ENCODE results near the gene BMF. TPM values are rescaled to one million over a fixed set of nuclear protein-coding genes. Genes with fewer than 3 reads are reported as not detected.

The BMF gene
- total and polyA plus RNA-seq, 2 of the 4 experiments (the other 2 are of a cell fraction): 2.4 to 2.9 TPM

DNA sequence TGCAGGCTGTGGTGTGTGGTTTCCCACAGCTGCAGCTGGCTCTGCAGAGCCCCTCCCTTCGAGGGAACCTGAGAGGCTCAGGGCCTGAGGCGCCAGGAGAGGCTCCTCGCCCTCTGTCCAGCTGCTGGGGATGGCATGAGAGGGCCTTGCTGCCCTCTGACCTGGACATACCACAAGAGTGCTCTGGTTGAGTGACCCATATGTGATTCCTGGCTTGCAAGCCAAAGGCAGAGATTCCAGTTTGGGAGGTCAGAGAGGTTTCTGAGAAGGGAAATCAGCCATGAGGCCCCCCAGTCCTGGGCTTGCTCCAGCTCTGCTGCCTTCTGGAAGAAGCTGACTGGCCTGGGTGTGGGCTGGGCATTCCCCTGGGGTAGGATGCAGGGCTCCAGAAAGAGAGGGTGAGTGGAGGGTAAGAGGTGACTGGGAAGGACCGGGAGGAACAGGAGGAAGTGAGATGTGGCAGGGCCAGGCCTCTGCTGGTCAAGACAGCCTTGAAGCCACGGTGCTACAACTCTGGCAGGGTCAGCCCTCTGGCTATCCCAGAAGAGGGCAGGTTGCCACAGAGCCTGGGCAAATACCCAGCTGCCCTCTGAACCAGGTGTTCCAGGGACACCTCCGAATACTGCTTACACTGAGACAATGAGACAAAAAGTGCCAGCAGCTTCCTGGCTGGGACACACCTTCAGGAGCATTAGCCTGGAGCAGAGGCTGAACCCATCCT, 53.7 kb downstream of the BMF start:
- no peaks in the 10 kb centered on the region for H3K9me3 ChIP-seq (ENCODE audit: control insufficient read depth, insufficient read depth, low read length)
- H3K79me1 ChIP-seq (ENCODE audit: low read depth in 1 of 2, low read length in 2 of 2): peaks cover 0 to 10% of the 10 kb centered on the region in 2 experiments; a peak in 1 of 4 replicates
- peak overlapping the region; percentile 56; the same call in 1 of the 2 replicates for H4K5ac ChIP-seq (ENCODE audit: low read depth, low read length)
- H3K14ac ChIP-seq (replicated peaks; ENCODE audit: low read depth, low read length): peak overlapping the region; percentile 76
- H3K23ac ChIP-seq (ENCODE audit: low read depth, low read length): peak overlapping the region; percentile 8; the same call in 1 of the 2 replicates
- WGBS, 2 experiments (ENCODE audit: extremely low coverage in 2 of 2, insufficient read length in 1 of 2): 75% methylated on average over 2 of the region's 6 CpGs; no CpG with 5 or more reads in 1 of the 2 experiments
- no TSS peak for BruUV-seq (replicated peaks)
- no peak overlapping the region for H3K27ac ChIP-seq (ENCODE audit: insufficient read depth, low read length)
- no peak overlapping the region for H3K56ac ChIP-seq (ENCODE audit: extremely low read depth, insufficient read depth, low read length)
- DNase-seq (peak; percentile 82), ATAC-seq (ENCODE audit: low read depth) (peak; percentile 74)
- no peaks in the 10 kb centered on the region for H3K27me3 ChIP-seq (ENCODE audit: control insufficient read depth, insufficient read depth, low read length)
- H3K4ac ChIP-seq (ENCODE audit: low read depth, low read length): peak overlapping the region; percentile 80
- peak overlapping the region; percentile 52 for H4K91ac ChIP-seq (ENCODE audit: insufficient read depth, low read depth, low read length)
- no peak overlapping the region for H3K9ac ChIP-seq (ENCODE audit: low read depth, low read length)
- H3K18ac ChIP-seq (ENCODE audit: low read depth, low read length): peak overlapping the region; percentile 54
- peak overlapping the region; percentile 35 for H2AFZ ChIP-seq (replicated peaks; ENCODE audit: low read length, poor library complexity)
- H2BK120ac ChIP-seq (ENCODE audit: low read depth, low read length): peak overlapping the region; percentile 58
- no peaks in the 10 kb centered on the region for H3K36me3 ChIP-seq (ENCODE audit: control insufficient read depth, insufficient read depth, low read length)
- in situ Hi-C loops (cut with MboI; ENCODE audit: low sequenced_read_pairs): no loop called here
- peaks cover 21% of the 10 kb centered on the region for H3K4me1 ChIP-seq (ENCODE audit: control insufficient read depth, insufficient read depth, low read length)
- H3K4me2 ChIP-seq (ENCODE audit: low read depth, low read length): no peak overlapping the region
- no peak overlapping the region; the same call in 2 of the 3 replicates for H2BK15ac ChIP-seq (ENCODE audit: low read depth, low read length)
- H2BK5ac ChIP-seq (ENCODE audit: low read depth, low read length, poor library complexity, severe bottlenecking): no peak overlapping the region
- H3K4me3 ChIP-seq (ENCODE audit: insufficient read depth, low read depth, low read length): no peak overlapping the region
- H4K20me1 ChIP-seq (ENCODE audit: insufficient read depth, low read length): no peaks in the 10 kb centered on the region
- H2BK20ac ChIP-seq (ENCODE audit: low read depth, low read length): peak overlapping the region; percentile 69
- intact Hi-C loops (cut with micrococcal nuclease): no loop called here
- H2AK5ac ChIP-seq (ENCODE audit: low read depth, low read length): peak overlapping the region; percentile 91
- no peak for TF ChIP-seq MAZ (IDR thresholded peaks at IDR 0.05; ENCODE audit: borderline replicate concordance, low read depth, low read length)
- peak; percentile 56 for TF ChIP-seq RCOR1 (IDR thresholded peaks at IDR 0.05; ENCODE audit: insufficient replicate concordance, low read length)
- TF ChIP-seq BHLHE40 (IDR thresholded peaks at IDR 0.05; ENCODE audit: low read depth, low read length): no peak
- TF ChIP-seq MXI1 (IDR thresholded peaks at IDR 0.05; ENCODE audit: borderline replicate concordance, low read depth, low read length): no peak
- H2AK9ac ChIP-seq (replicated peaks; ENCODE audit: low read depth, low read length, poor library complexity): peak overlapping the region; percentile 77
- peak overlapping the region in 1 of 2 experiments; percentile 7; a peak in 1 of 4 replicates for H4K8ac ChIP-seq (ENCODE audit: low read depth in 2 of 2, low read length in 2 of 2)
- ChIA-PET POLR2A (ENCODE audit: unreplicated experiment) (no interaction called here), CTCF (interaction anchor here (0.6 to 2.0 kb wide), 2 partner anchors 10 to 836 kb away, joined by 3 to 5 read pairs; no protein-coding TSS in a partner anchor)
- dilution Hi-C loops (cut with HindIII; ENCODE audit: low sequenced_read_pairs, unreplicated experiment): no loop called here
- peaks cover 37% of the 10 kb centered on the region for H3K9me1 ChIP-seq (ENCODE audit: insufficient read depth, low read length)
